Cardiac muscle cell (in vitro differentiated cells and primary cell): ENCODE measurements around the gene PHKB. TPM values are rescaled to one million over a fixed set of nuclear protein-coding genes. Genes with fewer than 3 reads are reported as not detected.

Experiments used
- DNase-seq, 2 donors: peaks; one replicate each; pipeline versions ENCODE4 v3.0.0 to v3.0.0-alpha.2; 2010 to 2017; ENCODE audit warnings: low read depth in 1 of 2, low spot score in 1 of 2
- H3K27ac ChIP-seq: fragments of 200-600 bp; sonication (generic); 2 replicates; pipeline ENCODE4 v1.5.1; 2016
- H3K27me3 ChIP-seq: fragments of 200-600 bp; sonication (generic); 2 replicates; pipeline ENCODE4 v1.6.0; 2016; ENCODE audit warnings: control low read depth
- H3K36me3 ChIP-seq: fragments of 200-600 bp; sonication (generic); 2 replicates; pipeline ENCODE4 v1.5.1; 2016; ENCODE audit warnings: control low read depth
- H3K4me1 ChIP-seq: fragments of 200-600 bp; sonication (generic); 2 replicates; pipeline ENCODE4 v1.8.1; 2017; ENCODE audit warnings: low read depth, mild to moderate bottlenecking, mixed run types
- H3K4me3 ChIP-seq: fragments of 200-600 bp; sonication (generic); 2 replicates; pipeline ENCODE4 v1.5.1; 2016; ENCODE audit warnings: mild to moderate bottlenecking
- H3K9me3 ChIP-seq: fragments of 200-600 bp; sonication (generic); 2 replicates; pipeline ENCODE4 v1.5.1; 2017; ENCODE audit warnings: low read depth, mild to moderate bottlenecking, control low read depth
- polyA plus RNA-seq: library from polyadenylated mRNA; unstranded; fragments of >200 nt; fragmentation: Nextera tagmentation; extraction: Ambion mirVana; gene quantifications from 2 replicates; pipeline ENCODE4 v1.2.1, GENCODE V29; 2016
- total RNA-seq: library from RNA; depleted of rRNA; stranded (reverse); fragments of >200 nt; gene quantifications from 2 replicates; pipeline ENCODE4 v1.2.3, GENCODE V29; 2016
- TF ChIP-seq, protein P1 (sequence below): IDR thresholded peaks from 2 replicates; pipeline ENCODE4 v1.5.1; 2012; ENCODE audit warnings: low read depth, mild to moderate bottlenecking, low read length

The PHKB gene
- total and polyA plus RNA-seq, 2 experiments from 2014 or later: 84.2 to 107 TPM

DNA sequence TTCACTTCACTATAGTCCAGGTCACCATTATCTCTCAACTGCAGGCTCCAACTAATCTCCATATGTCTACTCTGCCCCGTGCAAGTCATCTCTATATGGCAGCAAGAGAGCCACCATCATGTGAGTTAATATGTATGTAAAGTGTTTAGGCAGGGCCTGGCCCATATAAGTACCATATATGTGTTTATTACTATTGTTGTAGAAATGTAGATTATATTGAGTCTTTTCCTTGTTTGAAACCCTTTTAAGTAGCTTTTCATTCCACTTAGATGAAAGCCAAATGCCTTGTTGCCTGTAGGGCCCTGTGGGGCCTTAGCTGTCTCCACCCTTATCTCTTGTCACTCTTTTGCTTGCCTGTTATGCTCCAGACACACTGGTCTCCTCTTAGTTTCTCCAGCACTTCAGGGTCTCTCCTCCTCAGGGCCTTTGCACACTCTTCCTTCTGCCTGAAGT lies 164.0 kb downstream of the PHKB start:
- Histone ChIP-seq H3K27ac (no peak overlapping the region), H3K4me1 (no peaks in the 10 kb centered on the region), H3K4me3 (no peak overlapping the region), H3K27me3 (no peaks in the 10 kb centered on the region), H3K36me3 (no peaks in the 10 kb centered on the region), H3K9me3 (no peaks in the 10 kb centered on the region)
- TF ChIP-seq, protein P1, sequence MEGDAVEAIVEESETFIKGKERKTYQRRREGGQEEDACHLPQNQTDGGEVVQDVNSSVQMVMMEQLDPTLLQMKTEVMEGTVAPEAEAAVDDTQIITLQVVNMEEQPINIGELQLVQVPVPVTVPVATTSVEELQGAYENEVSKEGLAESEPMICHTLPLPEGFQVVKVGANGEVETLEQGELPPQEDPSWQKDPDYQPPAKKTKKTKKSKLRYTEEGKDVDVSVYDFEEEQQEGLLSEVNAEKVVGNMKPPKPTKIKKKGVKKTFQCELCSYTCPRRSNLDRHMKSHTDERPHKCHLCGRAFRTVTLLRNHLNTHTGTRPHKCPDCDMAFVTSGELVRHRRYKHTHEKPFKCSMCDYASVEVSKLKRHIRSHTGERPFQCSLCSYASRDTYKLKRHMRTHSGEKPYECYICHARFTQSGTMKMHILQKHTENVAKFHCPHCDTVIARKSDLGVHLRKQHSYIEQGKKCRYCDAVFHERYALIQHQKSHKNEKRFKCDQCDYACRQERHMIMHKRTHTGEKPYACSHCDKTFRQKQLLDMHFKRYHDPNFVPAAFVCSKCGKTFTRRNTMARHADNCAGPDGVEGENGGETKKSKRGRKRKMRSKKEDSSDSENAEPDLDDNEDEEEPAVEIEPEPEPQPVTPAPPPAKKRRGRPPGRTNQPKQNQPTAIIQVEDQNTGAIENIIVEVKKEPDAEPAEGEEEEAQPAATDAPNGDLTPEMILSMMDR: no peak
- no peak for DNase-seq

DNA sequence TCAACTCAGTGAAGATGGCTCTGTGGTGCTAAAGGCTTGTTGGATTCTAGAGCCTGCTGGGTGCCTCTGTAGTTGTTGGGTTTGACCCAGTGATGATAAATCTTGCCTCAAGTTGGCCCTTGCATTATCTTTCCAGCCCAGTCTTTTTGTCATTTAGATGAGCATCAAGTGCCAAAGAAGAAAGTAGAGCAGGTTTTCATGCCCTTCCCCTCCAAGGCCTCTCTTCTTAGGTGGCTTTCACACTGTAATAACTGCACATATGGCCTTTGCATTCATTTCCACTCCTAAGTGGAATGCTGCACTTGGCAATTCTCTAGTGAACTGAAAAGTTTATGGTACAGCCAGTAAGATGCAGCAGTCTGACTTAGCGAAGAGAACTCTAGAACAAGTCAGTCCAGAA lies 165.1 kb downstream of the PHKB start:
- H3K4me1 ChIP-seq: no peaks in the 10 kb centered on the region
- no peak for DNase-seq
- no peak overlapping the region for H3K27ac ChIP-seq
- no peak overlapping the region for H3K4me3 ChIP-seq
- no peaks in the 10 kb centered on the region for H3K9me3 ChIP-seq
- peaks cover 4% of the 10 kb centered on the region for H3K36me3 ChIP-seq
- TF ChIP-seq, protein P1: no peak
- H3K27me3 ChIP-seq: no peaks in the 10 kb centered on the region

DNA sequence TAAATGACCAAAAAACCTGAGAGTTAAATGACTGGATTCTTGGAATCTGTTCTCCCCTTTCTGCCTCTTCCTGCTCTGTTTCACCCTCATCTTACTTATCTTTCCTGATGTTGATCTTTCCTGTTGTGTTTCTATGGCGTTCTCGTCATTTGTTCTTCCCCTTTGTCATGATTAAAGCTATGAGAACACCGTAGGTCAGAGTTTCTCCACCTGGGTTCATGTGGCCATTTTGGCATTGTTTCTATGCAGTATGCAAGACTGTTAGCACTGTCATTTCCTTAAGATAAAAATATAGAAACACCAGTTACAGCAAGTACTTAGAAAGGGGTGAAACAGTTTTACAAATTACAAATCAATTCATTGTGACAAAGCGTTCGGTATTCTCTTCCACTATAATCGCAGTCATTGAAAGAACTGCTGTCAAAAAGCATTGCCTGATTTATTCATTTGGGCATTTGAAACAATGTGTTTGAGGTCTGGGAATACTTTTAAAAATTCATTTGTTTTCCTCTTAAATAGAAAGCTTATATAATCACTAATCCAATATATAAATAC lies 166.0 kb downstream of the PHKB start:
- H3K27ac ChIP-seq: no peak overlapping the region
- no peak overlapping the region for H3K4me3 ChIP-seq
- no peaks in the 10 kb centered on the region for H3K4me1 ChIP-seq
- DNase-seq: peak in 1 of 2 donors; percentile 29
- H3K36me3 ChIP-seq: peaks cover 4% of the 10 kb centered on the region
- TF ChIP-seq, protein P1: no peak
- no peaks in the 10 kb centered on the region for H3K9me3 ChIP-seq
- H3K27me3 ChIP-seq: no peaks in the 10 kb centered on the region

DNA sequence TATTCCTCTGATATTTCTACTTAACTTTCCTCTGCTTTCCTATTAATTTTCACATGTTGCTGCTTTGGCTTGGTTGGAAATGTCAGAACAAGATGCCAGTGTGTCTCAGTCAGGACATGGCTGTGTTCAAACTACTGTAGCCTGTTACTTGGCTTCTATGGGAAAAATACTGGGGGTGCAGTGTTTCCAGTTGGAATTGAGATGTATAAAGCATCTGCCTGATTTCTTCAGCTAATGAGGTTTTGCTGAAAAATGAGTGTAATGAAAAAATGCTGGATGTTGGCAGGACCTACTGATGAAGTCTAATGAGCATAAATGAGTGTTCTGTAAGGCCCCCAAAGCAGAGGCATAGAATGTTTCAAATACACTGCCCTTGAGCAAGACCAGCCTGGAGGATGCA lies 166.6 kb downstream of the PHKB start:
- peak overlapping the region; percentile 6 for H3K27ac ChIP-seq
- TF ChIP-seq, protein P1: no peak
- DNase-seq: no peak
- H3K9me3 ChIP-seq: no peaks in the 10 kb centered on the region
- H3K27me3 ChIP-seq: no peaks in the 10 kb centered on the region
- peaks cover 4% of the 10 kb centered on the region for H3K36me3 ChIP-seq
- no peak overlapping the region for H3K4me3 ChIP-seq
- H3K4me1 ChIP-seq: no peaks in the 10 kb centered on the region

DNA sequence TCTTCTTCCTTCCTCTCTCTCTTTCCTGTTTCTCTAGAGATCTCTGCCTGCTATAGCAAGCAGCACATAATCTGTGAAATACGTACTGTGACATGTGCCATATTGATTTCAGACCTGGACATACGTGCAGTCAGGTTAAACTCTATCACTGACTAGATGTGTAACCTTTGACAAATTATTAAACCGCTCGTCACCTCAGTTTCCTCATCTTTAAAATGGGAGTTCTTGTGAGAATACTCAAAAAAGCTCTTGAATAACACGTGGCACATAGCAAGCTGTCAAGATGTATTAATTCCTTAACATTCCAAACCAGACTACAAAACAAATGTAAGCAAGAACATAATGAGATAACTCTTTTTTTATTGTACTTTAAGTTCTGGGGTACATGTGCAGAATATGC lies 170.0 kb downstream of the PHKB start:
- TF ChIP-seq, protein P1: no peak
- no peaks in the 10 kb centered on the region for H3K9me3 ChIP-seq

More for the DNA sequence above, 170.0 kb downstream of the PHKB start:
- Histone ChIP-seq H3K4me3 (no peak overlapping the region), H3K27me3 (no peaks in the 10 kb centered on the region), H3K36me3 (peaks cover 4% of the 10 kb centered on the region), H3K27ac (no peak overlapping the region), H3K4me1 (no peaks in the 10 kb centered on the region)
- no peak for DNase-seq
